GM10847 (cell line): ENCODE results near the gene TMEM95.

Experiments used
- POLR2A ChIP-seq: IDR thresholded peaks from 2 replicates; pipeline ENCODE4 v1.6.1; 2011; ENCODE audit not compliant: insufficient read length; ENCODE audit errors: extremely low read depth

Gene TMEM95

GRCh38 chr17:7330638-7331015, 24.3 kb upstream of the TMEM95 start:
- TF ChIP-seq POLR2A: no peak

- no peak for TF ChIP-seq POLR2A
These were observed 22.8 kb upstream of the TMEM95 start for GRCh38 chr17:7332111-7332510.

- TF ChIP-seq POLR2A: no peak
These were observed 19.9 kb upstream of the TMEM95 start for GRCh38 chr17:7334938-7335538.

GRCh38 chr17:7336240-7337175, 18.4 kb upstream of the TMEM95 start, which contains the start of gene ACAP1:
ACAP1 (plus strand) TSS chr17:7336529; CDS start chr17:7336735, 206 bp downstream.
- peak; percentile 25 for TF ChIP-seq POLR2A

GRCh38 chr17:7340179-7340578, 14.8 kb upstream of the TMEM95 start:
- no peak for TF ChIP-seq POLR2A

GRCh38 chr17:7341842-7342241, 13.1 kb upstream of the TMEM95 start:
- TF ChIP-seq POLR2A: no peak

GRCh38 chr17:7343250-7343649, 11.7 kb upstream of the TMEM95 start:
- no peak for TF ChIP-seq POLR2A

GRCh38 chr17:7346761-7347614, 8.0 kb upstream of the TMEM95 start:
- no peak for TF ChIP-seq POLR2A

- TF ChIP-seq POLR2A: no peak
These were observed 7.1 kb upstream of the TMEM95 start for GRCh38 chr17:7347630-7348477.

GRCh38 chr17:7348478-7349242, 6.3 kb upstream of the TMEM95 start:
- TF ChIP-seq POLR2A: no peak

- peak; percentile 38 for TF ChIP-seq POLR2A
These were observed 3.1 kb upstream of the TMEM95 start, which contains the start of gene KCTD11 for GRCh38 chr17:7351665-7352502. KCTD11 (plus strand) TSS chr17:7352162.

- TF ChIP-seq POLR2A: no peak
These were observed 2.5 kb upstream of the TMEM95 start for GRCh38 chr17:7352503-7352889.
